Raji (cell line): ENCODE data around the gene ZFP69B.

ENCODE experiments used
- POLR2A ChIP-seq: IDR thresholded peaks from 2 replicates; pipeline ENCODE4 v1.6.1; 2011; ENCODE audit warnings: low read depth, low read length, control low read depth; ENCODE audit not compliant: insufficient read depth

The ZFP69B gene

GRCh38 chr1:40423264-40423642, 27.0 kb upstream of the ZFP69B start:
- no peak for TF ChIP-seq POLR2A

- TF ChIP-seq POLR2A: no peak
Observed at GRCh38 chr1:40423951-40424618, 26.2 kb upstream of the ZFP69B start.

- no peak for TF ChIP-seq POLR2A
Observed at GRCh38 chr1:40425198-40425597, 25.1 kb upstream of the ZFP69B start.

- TF ChIP-seq POLR2A: no peak
Observed at GRCh38 chr1:40431385-40431784, 18.9 kb upstream of the ZFP69B start.

GRCh38 chr1:40432644-40433390, 17.5 kb upstream of the ZFP69B start:
- no peak for TF ChIP-seq POLR2A

GRCh38 chr1:40435471-40435870, 14.8 kb upstream of the ZFP69B start:
- TF ChIP-seq POLR2A: no peak

GRCh38 chr1:40435876-40436275, 14.4 kb upstream of the ZFP69B start:
- TF ChIP-seq POLR2A: no peak

GRCh38 chr1:40438391-40439015, 11.8 kb upstream of the ZFP69B start:
- TF ChIP-seq POLR2A: no peak

- TF ChIP-seq POLR2A: no peak
Observed at GRCh38 chr1:40439247-40439646, 11.0 kb upstream of the ZFP69B start.

GRCh38 chr1:40450495-40451237, 390 bp downstream of the ZFP69B start:
- TF ChIP-seq POLR2A: no peak

- TF ChIP-seq POLR2A: no peak
Observed at GRCh38 chr1:40451238-40451585, 936 bp downstream of the ZFP69B start.

- TF ChIP-seq POLR2A: no peak
Observed at GRCh38 chr1:40454873-40455272, 4.6 kb downstream of the ZFP69B start.

- no peak for TF ChIP-seq POLR2A
Observed at GRCh38 chr1:40462956-40463590, 12.8 kb downstream of the ZFP69B start.

GRCh38 chr1:40469327-40469726, 19.1 kb downstream of the ZFP69B start:
- no peak for TF ChIP-seq POLR2A

- TF ChIP-seq POLR2A: no peak
Observed at GRCh38 chr1:40475268-40475667, 25.0 kb downstream of the ZFP69B start.

- TF ChIP-seq POLR2A: peak; percentile 82
Observed at GRCh38 chr1:40476924-40477677, 26.8 kb downstream of the ZFP69B start, which contains the start of gene ZFP69. Gene ZFP69 (plus strand): TSS chr1:40477290. CDS start chr1:40479362, 2,072 bp downstream.
